Measurements from ENCODE around the gene NKAIN4. TPM values are rescaled to one million over a fixed set of nuclear protein-coding genes. Genes with fewer than 3 reads are reported as not detected.

Gene NKAIN4
- total RNA-seq, 1 experiment from 2014 or later, result not detected

DNA sequence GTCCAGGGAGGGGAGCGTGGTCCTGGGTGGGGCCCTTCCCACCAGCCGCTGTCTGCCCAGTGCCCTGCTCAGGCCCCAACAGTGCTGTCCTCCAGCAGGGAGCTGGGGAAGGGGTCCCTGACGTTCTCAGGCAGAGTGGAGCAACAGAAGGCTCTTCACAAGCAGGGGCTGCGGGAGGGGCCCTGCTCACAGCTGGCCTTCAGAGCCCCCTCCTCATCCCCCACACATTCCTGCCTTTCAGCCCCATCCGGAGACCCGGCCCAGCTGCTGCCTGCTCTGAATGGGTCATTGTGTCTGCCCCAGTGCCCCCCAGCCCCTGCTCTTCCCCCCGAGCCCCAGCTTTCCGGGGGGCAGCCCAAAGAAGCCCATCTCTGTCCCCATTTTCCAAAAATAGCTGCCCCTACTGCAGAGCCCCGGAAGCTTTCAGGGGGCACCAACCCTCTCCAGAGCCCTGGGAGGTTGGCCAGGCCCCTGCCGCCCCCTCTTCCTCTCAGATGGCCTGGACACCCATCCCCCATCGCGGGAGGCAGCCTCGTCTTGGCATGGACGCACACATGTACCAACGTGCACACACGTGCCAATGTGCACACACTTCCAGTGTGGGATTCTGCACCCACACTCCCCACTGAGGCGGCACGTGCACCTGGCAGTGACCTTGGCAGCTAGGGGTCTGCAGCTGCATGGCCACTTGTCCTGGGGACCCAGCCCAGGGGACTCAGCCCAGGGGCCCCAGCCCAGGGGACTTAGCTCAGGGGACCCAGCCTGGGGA lies 42.5 kb upstream of the NKAIN4 start:
- H3K9me3 ChIP-seq (ENCODE audit: insufficient read depth, low read depth), result peaks cover 3% of the 10 kb centered on the region; the same call in 1 of the 2 replicates
- no peak for DNase-seq
- H3F3A ChIP-seq (ENCODE audit: insufficient read depth, low read depth), result no peaks in the 10 kb centered on the region
- ChIA-PET POLR2A (ENCODE audit: unreplicated experiment) (no interaction called here), CTCF (no interaction called here)
- no peak overlapping the region for H3K4me2 ChIP-seq
- no peaks in the 10 kb centered on the region for H3K36me3 ChIP-seq (ENCODE audit: low read depth)
- no peak overlapping the region for H2AFZ ChIP-seq
- peaks cover 74% of the 10 kb centered on the region for H3K27me3 ChIP-seq (ENCODE audit: insufficient read depth, low read depth)
- H3K27ac ChIP-seq, result no peak overlapping the region
- no TSS peak for BruUV-seq (replicated peaks)
- no peaks in the 10 kb centered on the region for H3K9me2 ChIP-seq (ENCODE audit: insufficient read depth)
- intact Hi-C loops (cut with micrococcal nuclease; ENCODE audit: unreplicated experiment), result no loop called here
- H3K4me1 ChIP-seq (replicated peaks; ENCODE audit: insufficient read depth), result no peaks in the 10 kb centered on the region
- peaks cover 3% of the 10 kb centered on the region; the same call in 1 of the 2 replicates for H4K20me1 ChIP-seq (ENCODE audit: insufficient read depth)
- TF ChIP-seq EZH2 (IDR thresholded peaks at IDR 0.05; ENCODE audit: low read depth), result no peak
- TF ChIP-seq, protein P1, sequence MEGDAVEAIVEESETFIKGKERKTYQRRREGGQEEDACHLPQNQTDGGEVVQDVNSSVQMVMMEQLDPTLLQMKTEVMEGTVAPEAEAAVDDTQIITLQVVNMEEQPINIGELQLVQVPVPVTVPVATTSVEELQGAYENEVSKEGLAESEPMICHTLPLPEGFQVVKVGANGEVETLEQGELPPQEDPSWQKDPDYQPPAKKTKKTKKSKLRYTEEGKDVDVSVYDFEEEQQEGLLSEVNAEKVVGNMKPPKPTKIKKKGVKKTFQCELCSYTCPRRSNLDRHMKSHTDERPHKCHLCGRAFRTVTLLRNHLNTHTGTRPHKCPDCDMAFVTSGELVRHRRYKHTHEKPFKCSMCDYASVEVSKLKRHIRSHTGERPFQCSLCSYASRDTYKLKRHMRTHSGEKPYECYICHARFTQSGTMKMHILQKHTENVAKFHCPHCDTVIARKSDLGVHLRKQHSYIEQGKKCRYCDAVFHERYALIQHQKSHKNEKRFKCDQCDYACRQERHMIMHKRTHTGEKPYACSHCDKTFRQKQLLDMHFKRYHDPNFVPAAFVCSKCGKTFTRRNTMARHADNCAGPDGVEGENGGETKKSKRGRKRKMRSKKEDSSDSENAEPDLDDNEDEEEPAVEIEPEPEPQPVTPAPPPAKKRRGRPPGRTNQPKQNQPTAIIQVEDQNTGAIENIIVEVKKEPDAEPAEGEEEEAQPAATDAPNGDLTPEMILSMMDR (conservative IDR thresholded peaks at IDR 0.05), result no peak
- no peak overlapping the region for H3K4me3 ChIP-seq
- no peaks in the 10 kb centered on the region for H3K79me2 ChIP-seq (ENCODE audit: low read depth)

DNA sequence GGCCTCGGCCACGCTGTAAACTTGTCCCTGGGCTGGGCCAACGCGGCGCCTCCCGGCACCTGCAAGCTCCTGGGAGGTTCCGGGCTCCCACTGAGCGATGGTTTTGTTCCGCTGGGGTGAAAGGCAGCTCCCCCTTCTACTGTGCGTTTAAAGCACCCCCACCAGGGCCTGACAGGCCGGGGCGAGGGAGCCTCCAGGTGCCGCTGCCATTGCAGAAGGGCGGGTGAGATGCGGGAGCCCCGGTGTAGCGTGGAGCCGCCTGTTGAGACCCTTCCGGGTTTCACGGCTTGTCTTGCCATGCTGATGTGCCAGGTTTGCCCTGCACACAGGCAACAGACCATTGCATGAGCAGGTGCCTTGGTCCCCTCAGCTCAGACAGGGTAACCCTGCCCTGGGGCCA lies 41.6 kb upstream of the NKAIN4 start:
- TF ChIP-seq, protein P1 (conservative IDR thresholded peaks at IDR 0.05), result no peak
- TF ChIP-seq EZH2 (IDR thresholded peaks at IDR 0.05; ENCODE audit: low read depth), result no peak
- Histone ChIP-seq H3K36me3 (ENCODE audit: low read depth) (no peaks in the 10 kb centered on the region), H4K20me1 (ENCODE audit: insufficient read depth) (peaks cover 3% of the 10 kb centered on the region), H3K4me3 (no peak overlapping the region), H3K4me1 (replicated peaks; ENCODE audit: insufficient read depth) (no peaks in the 10 kb centered on the region), H3K79me2 (ENCODE audit: low read depth) (no peaks in the 10 kb centered on the region), H3K9me2 (ENCODE audit: insufficient read depth) (no peaks in the 10 kb centered on the region), H3K27me3 (ENCODE audit: insufficient read depth, low read depth) (peaks cover 65% of the 10 kb centered on the region), H3K27ac (no peak overlapping the region), H3K4me2 (no peak overlapping the region), H3K9me3 (ENCODE audit: insufficient read depth, low read depth) (no peaks in the 10 kb centered on the region), H3F3A (ENCODE audit: insufficient read depth, low read depth) (no peaks in the 10 kb centered on the region), H2AFZ (no peak overlapping the region)
- no peak for DNase-seq
- ChIA-PET POLR2A (ENCODE audit: unreplicated experiment) (no interaction called here), CTCF (no interaction called here)
- BruUV-seq (replicated peaks), result no TSS peak
- intact Hi-C loops (cut with micrococcal nuclease; ENCODE audit: unreplicated experiment), result no loop called here

GRCh38 chr20:63295422-63295821 lies 41.2 kb upstream of the NKAIN4 start:
- ChIA-PET POLR2A (ENCODE audit: unreplicated experiment) (interaction anchor here (0.7 kb wide), 1 partner anchor 10 kb away, joined by 3 read pairs; no protein-coding TSS in a partner anchor), CTCF (no interaction called here)
- no peaks in the 10 kb centered on the region for H3K4me1 ChIP-seq (replicated peaks; ENCODE audit: insufficient read depth)
- H3K36me3 ChIP-seq (ENCODE audit: low read depth), result no peaks in the 10 kb centered on the region
- no peaks in the 10 kb centered on the region for H3K9me3 ChIP-seq (ENCODE audit: insufficient read depth, low read depth)
- TF ChIP-seq EZH2 (IDR thresholded peaks at IDR 0.05; ENCODE audit: low read depth), result no peak
- TF ChIP-seq, protein P1 (conservative IDR thresholded peaks at IDR 0.05), result no peak
- no peaks in the 10 kb centered on the region for H3F3A ChIP-seq (ENCODE audit: insufficient read depth, low read depth)
- no peak overlapping the region for H3K4me2 ChIP-seq
- H3K9me2 ChIP-seq (ENCODE audit: insufficient read depth), result no peaks in the 10 kb centered on the region
- H3K4me3 ChIP-seq, result no peak overlapping the region
- peaks cover 3% of the 10 kb centered on the region for H4K20me1 ChIP-seq (ENCODE audit: insufficient read depth)
- H2AFZ ChIP-seq, result no peak overlapping the region
- no peak overlapping the region for H3K27ac ChIP-seq
- intact Hi-C loops (cut with micrococcal nuclease; ENCODE audit: unreplicated experiment), result no loop called here
- peaks cover 61% of the 10 kb centered on the region for H3K27me3 ChIP-seq (ENCODE audit: insufficient read depth, low read depth)
- BruUV-seq (replicated peaks), result no TSS peak
- no peaks in the 10 kb centered on the region for H3K79me2 ChIP-seq (ENCODE audit: low read depth)
- no peak for DNase-seq

All from PC-9 (cell line).